Measurements from ENCODE around the gene PAK6. TPM values are rescaled to one million over a fixed set of nuclear protein-coding genes. Genes with fewer than 3 reads are reported as not detected.

PAK6 gene
- total RNA-seq, 1 donor from 2014 or later = not detected

GRCh38 chr15:40285554-40286011 lies 46.7 kb downstream of the PAK6 start:
- Mint-ChIP-seq H3K27me3 (ENCODE audit: unreplicated experiment) (peaks cover 17% of the 10 kb centered on the region), H3K4me1 (ENCODE audit: unreplicated experiment) (peaks cover 32% of the 10 kb centered on the region), H3K4me3 (ENCODE audit: unreplicated experiment) (peak overlapping the region; percentile 26), H3K9me3 (ENCODE audit: unreplicated experiment) (no peaks in the 10 kb centered on the region), H3K36me3 (ENCODE audit: unreplicated experiment) (no peaks in the 10 kb centered on the region), H3K27ac (ENCODE audit: unreplicated experiment) (no peak overlapping the region)
- no peak for DNase-seq (ENCODE audit: extremely low spot score, unreplicated experiment)
- TF ChIP-seq CTCF (IDR thresholded peaks at IDR 0.05) = no peak

- Mint-ChIP-seq H3K27ac (ENCODE audit: unreplicated experiment) (no peak overlapping the region), H3K4me1 (ENCODE audit: unreplicated experiment) (peaks cover 32% of the 10 kb centered on the region), H3K4me3 (ENCODE audit: unreplicated experiment) (peak overlapping the region; percentile 26), H3K36me3 (ENCODE audit: unreplicated experiment) (no peaks in the 10 kb centered on the region), H3K27me3 (ENCODE audit: unreplicated experiment) (peaks cover 13% of the 10 kb centered on the region), H3K9me3 (ENCODE audit: unreplicated experiment) (no peaks in the 10 kb centered on the region)
- no peak for TF ChIP-seq CTCF (IDR thresholded peaks at IDR 0.05)
- DNase-seq (ENCODE audit: extremely low spot score, unreplicated experiment) = no peak
Measured at GRCh38 chr15:40286061-40286532, 47.2 kb downstream of the PAK6 start.

DNA sequence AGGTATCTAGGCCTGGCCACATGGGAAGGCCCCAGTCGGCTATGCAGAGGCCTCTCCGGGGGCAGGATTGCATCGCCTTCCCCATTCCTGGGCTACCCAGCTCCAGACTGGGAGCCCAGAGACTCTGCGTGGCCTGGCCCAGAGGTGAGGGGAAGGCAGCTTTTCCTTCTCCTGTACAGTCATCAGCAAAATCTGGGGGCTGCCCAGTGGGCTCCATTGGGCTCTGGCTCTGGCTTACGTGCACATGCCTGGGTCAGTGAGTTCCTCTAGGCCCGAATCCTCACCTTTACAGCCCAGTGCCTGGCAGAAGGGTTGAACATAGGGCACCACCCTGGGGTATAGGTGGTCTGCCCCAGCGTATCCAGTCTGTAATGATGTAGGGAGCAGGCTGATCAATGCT lies 47.9 kb downstream of the PAK6 start:
- H3K36me3 Mint-ChIP-seq (ENCODE audit: unreplicated experiment) = no peaks in the 10 kb centered on the region
- no peak for TF ChIP-seq CTCF (IDR thresholded peaks at IDR 0.05)
- peaks cover 31% of the 10 kb centered on the region for H3K4me1 Mint-ChIP-seq (ENCODE audit: unreplicated experiment)
- H3K27me3 Mint-ChIP-seq (ENCODE audit: unreplicated experiment) = peaks cover 11% of the 10 kb centered on the region
- no peak for DNase-seq (ENCODE audit: extremely low spot score, unreplicated experiment)
- no peak overlapping the region for H3K27ac Mint-ChIP-seq (ENCODE audit: unreplicated experiment)
- H3K4me3 Mint-ChIP-seq (ENCODE audit: unreplicated experiment) = no peak overlapping the region
- no peaks in the 10 kb centered on the region for H3K9me3 Mint-ChIP-seq (ENCODE audit: unreplicated experiment)

- Mint-ChIP-seq H3K4me3 (ENCODE audit: unreplicated experiment) (no peak overlapping the region), H3K36me3 (ENCODE audit: unreplicated experiment) (no peaks in the 10 kb centered on the region), H3K4me1 (ENCODE audit: unreplicated experiment) (peaks cover 31% of the 10 kb centered on the region), H3K27ac (ENCODE audit: unreplicated experiment) (no peak overlapping the region), H3K9me3 (ENCODE audit: unreplicated experiment) (no peaks in the 10 kb centered on the region), H3K27me3 (ENCODE audit: unreplicated experiment) (peaks cover 11% of the 10 kb centered on the region)
- no peak for DNase-seq (ENCODE audit: extremely low spot score, unreplicated experiment)
- TF ChIP-seq CTCF (IDR thresholded peaks at IDR 0.05) = no peak
Measured at GRCh38 chr15:40287505-40287904, 48.6 kb downstream of the PAK6 start.

GRCh38 chr15:40287968-40288367 lies 49.1 kb downstream of the PAK6 start:
- no peak overlapping the region for H3K27ac Mint-ChIP-seq (ENCODE audit: unreplicated experiment)
- DNase-seq (ENCODE audit: extremely low spot score, unreplicated experiment) = no peak
- TF ChIP-seq CTCF (IDR thresholded peaks at IDR 0.05) = no peak
- no peaks in the 10 kb centered on the region for H3K9me3 Mint-ChIP-seq (ENCODE audit: unreplicated experiment)
- H3K4me1 Mint-ChIP-seq (ENCODE audit: unreplicated experiment) = peaks cover 30% of the 10 kb centered on the region
- H3K27me3 Mint-ChIP-seq (ENCODE audit: unreplicated experiment) = peaks cover 9% of the 10 kb centered on the region
- H3K4me3 Mint-ChIP-seq (ENCODE audit: unreplicated experiment) = no peak overlapping the region
- H3K36me3 Mint-ChIP-seq (ENCODE audit: unreplicated experiment) = no peaks in the 10 kb centered on the region
